ENCODE data around the gene ALPI.
"Not testable (repeated sequence)": the region's sequence is repeated elsewhere in the genome, so short reads cannot be mapped to it uniquely, and the experiment has no call there.

Gene ALPI

GRCh38 chr2:232455426-232456255 is at the start of gene ALPI:
ALPI (plus strand) TSS chr2:232456153; CDS start chr2:232456200, 47 bp downstream.
- in situ Hi-C loops (cut with HindIII; ENCODE audit: low sequenced_read_pairs) = loop anchor here (5.0 kb wide), 1 partner anchor 42 kb away; no protein-coding TSS in a partner anchor

GRCh38 chr2:232406556-232407310 is 49.2 kb upstream of the ALPI start, which contains the start of gene ALPG:
ALPG (plus strand) TSS chr2:232406844; CDS start chr2:232406895, 51 bp downstream.
- in situ Hi-C loops (cut with HindIII; ENCODE audit: low sequenced_read_pairs) = no loop called here

GRCh38 chr2:232407428-232408150 is 48.4 kb upstream of the ALPI start:
- in situ Hi-C loops (cut with HindIII; ENCODE audit: low sequenced_read_pairs) = not testable (repeated sequence)

- in situ Hi-C loops (cut with HindIII; ENCODE audit: low sequenced_read_pairs) = not testable (repeated sequence)
Observed at GRCh38 chr2:232408269-232408668, 47.7 kb upstream of the ALPI start.

GRCh38 chr2:232409617-232410016 is 46.3 kb upstream of the ALPI start:
- in situ Hi-C loops (cut with HindIII; ENCODE audit: low sequenced_read_pairs) = loop anchor here (5.0 kb wide), 1 partner anchor 103 kb away; no protein-coding TSS in a partner anchor

GRCh38 chr2:232410238-232410900 is 45.6 kb upstream of the ALPI start:
- in situ Hi-C loops (cut with HindIII; ENCODE audit: low sequenced_read_pairs) = loop anchor here (5.0 kb wide), 1 partner anchor 102 kb away; no protein-coding TSS in a partner anchor

- in situ Hi-C loops (cut with HindIII; ENCODE audit: low sequenced_read_pairs) = loop anchor here (5.0 kb wide), 1 partner anchor 100 kb away; no protein-coding TSS in a partner anchor
Observed at GRCh38 chr2:232411901-232412629, 43.9 kb upstream of the ALPI start.

- in situ Hi-C loops (cut with HindIII; ENCODE audit: low sequenced_read_pairs) = loop anchor here (5.0 kb wide), 1 partner anchor 99 kb away; no protein-coding TSS in a partner anchor
Observed at GRCh38 chr2:232412986-232413385, 43.0 kb upstream of the ALPI start.

- in situ Hi-C loops (cut with HindIII; ENCODE audit: low sequenced_read_pairs) = no loop called here
Observed at GRCh38 chr2:232415138-232415690, 40.7 kb upstream of the ALPI start.

- in situ Hi-C loops (cut with HindIII; ENCODE audit: low sequenced_read_pairs) = no loop called here
Observed at GRCh38 chr2:232415736-232416520, 40.0 kb upstream of the ALPI start.

GRCh38 chr2:232416521-232417470 is 39.2 kb upstream of the ALPI start:
- in situ Hi-C loops (cut with HindIII; ENCODE audit: low sequenced_read_pairs) = no loop called here

- in situ Hi-C loops (cut with HindIII; ENCODE audit: low sequenced_read_pairs) = no loop called here
Observed at GRCh38 chr2:232417489-232417888, 38.5 kb upstream of the ALPI start.

- in situ Hi-C loops (cut with HindIII; ENCODE audit: low sequenced_read_pairs) = no loop called here
Observed at GRCh38 chr2:232418056-232418455, 37.9 kb upstream of the ALPI start.

GRCh38 chr2:232418466-232419244 is 37.3 kb upstream of the ALPI start:
- in situ Hi-C loops (cut with HindIII; ENCODE audit: low sequenced_read_pairs) = no loop called here

GRCh38 chr2:232419245-232420072 is 36.5 kb upstream of the ALPI start:
- in situ Hi-C loops (cut with HindIII; ENCODE audit: low sequenced_read_pairs) = no loop called here

GRCh38 chr2:232420073-232420454 is 35.9 kb upstream of the ALPI start:
- in situ Hi-C loops (cut with HindIII; ENCODE audit: low sequenced_read_pairs) = no loop called here
